ENCODE measurements around the gene HFM1.

The HFM1 gene

DNA sequence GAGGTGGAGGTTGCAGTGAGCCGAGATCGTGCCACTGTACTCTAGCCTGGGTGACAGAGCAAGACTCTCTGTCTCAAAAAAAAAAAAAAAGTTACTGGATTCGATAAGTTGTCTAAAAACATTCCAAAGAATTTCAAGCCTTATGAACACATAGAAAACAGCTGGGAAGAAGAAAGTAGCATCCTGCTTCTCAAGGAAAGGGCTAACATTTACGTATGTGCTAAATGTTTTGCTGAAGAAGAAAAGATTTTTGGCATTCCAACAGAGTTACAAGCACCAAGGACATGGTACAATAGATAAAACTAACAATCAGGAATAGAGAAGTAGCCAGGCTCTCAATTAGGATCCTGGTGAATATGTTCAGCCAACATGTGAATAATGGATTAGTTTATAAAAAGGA is 69.8 kb downstream of the HFM1 start:
- ATAC-seq = no peak
- TF ChIP-seq GLIS3 (CRISPR knock-in tag; IDR thresholded peaks at IDR 0.05) (no peak), ZNF70 (CRISPR knock-in tag; IDR thresholded peaks at IDR 0.05) (no peak), RARB (CRISPR knock-in tag; IDR thresholded peaks at IDR 0.05) (no peak), ZFP30 (CRISPR knock-in tag; IDR thresholded peaks at IDR 0.05) (no peak), ZNF565 (CRISPR knock-in tag; conservative IDR thresholded peaks at IDR 0.05; ENCODE audit: low read depth) (no peak)
- TF ChIP-seq, protein P1, sequence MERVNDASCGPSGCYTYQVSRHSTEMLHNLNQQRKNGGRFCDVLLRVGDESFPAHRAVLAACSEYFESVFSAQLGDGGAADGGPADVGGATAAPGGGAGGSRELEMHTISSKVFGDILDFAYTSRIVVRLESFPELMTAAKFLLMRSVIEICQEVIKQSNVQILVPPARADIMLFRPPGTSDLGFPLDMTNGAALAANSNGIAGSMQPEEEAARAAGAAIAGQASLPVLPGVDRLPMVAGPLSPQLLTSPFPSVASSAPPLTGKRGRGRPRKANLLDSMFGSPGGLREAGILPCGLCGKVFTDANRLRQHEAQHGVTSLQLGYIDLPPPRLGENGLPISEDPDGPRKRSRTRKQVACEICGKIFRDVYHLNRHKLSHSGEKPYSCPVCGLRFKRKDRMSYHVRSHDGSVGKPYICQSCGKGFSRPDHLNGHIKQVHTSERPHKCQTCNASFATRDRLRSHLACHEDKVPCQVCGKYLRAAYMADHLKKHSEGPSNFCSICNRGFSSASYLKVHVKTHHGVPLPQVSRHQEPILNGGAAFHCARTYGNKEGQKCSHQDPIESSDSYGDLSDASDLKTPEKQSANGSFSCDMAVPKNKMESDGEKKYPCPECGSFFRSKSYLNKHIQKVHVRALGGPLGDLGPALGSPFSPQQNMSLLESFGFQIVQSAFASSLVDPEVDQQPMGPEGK (CRISPR knock-in tag; IDR thresholded peaks at IDR 0.05; ENCODE audit: borderline replicate concordance) = no peak

DNA sequence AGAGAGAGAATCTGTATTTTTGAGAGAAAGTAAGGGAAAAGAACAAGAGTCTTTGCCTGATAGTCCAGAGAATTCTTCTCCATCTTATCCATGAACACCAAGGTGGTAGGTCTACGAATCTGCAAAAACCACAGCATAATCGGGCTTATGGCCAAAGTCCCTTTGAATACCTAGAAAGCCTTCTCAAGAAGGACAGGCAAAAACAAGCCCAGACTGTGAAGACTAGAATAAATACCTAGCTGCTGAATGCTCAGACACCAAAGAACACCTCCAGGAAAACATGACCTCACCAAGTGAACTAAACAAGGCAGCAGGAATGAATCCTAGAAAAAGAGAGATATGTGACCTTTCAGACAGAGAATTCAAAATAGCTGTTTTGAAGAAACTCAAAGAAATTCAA is 79.2 kb downstream of the HFM1 start:
- no peak for ATAC-seq
- TF ChIP-seq, protein P2, sequence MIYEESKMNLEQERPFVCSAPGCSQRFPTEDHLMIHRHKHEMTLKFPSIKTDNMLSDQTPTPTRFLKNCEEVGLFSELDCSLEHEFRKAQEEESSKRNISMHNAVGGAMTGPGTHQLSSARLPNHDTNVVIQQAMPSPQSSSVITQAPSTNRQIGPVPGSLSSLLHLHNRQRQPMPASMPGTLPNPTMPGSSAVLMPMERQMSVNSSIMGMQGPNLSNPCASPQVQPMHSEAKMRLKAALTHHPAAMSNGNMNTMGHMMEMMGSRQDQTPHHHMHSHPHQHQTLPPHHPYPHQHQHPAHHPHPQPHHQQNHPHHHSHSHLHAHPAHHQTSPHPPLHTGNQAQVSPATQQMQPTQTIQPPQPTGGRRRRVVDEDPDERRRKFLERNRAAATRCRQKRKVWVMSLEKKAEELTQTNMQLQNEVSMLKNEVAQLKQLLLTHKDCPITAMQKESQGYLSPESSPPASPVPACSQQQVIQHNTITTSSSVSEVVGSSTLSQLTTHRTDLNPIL (CRISPR knock-in tag; IDR thresholded peaks at IDR 0.05; ENCODE audit: low read depth) = no peak
- TF ChIP-seq OSR1 (CRISPR knock-in tag; IDR thresholded peaks at IDR 0.05) = no peak
- TF ChIP-seq, protein P3, sequence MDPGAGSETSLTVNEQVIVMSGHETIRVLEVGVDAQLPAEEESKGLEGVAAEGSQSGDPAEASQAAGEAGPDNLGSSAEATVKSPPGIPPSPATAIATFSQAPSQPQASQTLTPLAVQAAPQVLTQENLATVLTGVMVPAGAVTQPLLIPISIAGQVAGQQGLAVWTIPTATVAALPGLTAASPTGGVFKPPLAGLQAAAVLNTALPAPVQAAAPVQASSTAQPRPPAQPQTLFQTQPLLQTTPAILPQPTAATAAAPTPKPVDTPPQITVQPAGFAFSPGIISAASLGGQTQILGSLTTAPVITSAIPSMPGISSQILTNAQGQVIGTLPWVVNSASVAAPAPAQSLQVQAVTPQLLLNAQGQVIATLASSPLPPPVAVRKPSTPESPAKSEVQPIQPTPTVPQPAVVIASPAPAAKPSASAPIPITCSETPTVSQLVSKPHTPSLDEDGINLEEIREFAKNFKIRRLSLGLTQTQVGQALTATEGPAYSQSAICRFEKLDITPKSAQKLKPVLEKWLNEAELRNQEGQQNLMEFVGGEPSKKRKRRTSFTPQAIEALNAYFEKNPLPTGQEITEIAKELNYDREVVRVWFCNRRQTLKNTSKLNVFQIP (CRISPR knock-in tag; IDR thresholded peaks at IDR 0.05; ENCODE audit: borderline replicate concordance, low read depth) = no peak
- TF ChIP-seq SNAI2 (CRISPR knock-in tag; IDR thresholded peaks at IDR 0.05) = no peak
- no peak for TF ChIP-seq ZFP3 (CRISPR knock-in tag; IDR thresholded peaks at IDR 0.05)
- TF ChIP-seq GLIS3 (CRISPR knock-in tag; IDR thresholded peaks at IDR 0.05) = no peak
- no peak for TF ChIP-seq PPARA (CRISPR knock-in tag; IDR thresholded peaks at IDR 0.05; ENCODE audit: borderline replicate concordance)
- no peak for TF ChIP-seq ARNTL (CRISPR knock-in tag; IDR thresholded peaks at IDR 0.05; ENCODE audit: borderline replicate concordance, low read depth)
- TF ChIP-seq, protein P4, sequence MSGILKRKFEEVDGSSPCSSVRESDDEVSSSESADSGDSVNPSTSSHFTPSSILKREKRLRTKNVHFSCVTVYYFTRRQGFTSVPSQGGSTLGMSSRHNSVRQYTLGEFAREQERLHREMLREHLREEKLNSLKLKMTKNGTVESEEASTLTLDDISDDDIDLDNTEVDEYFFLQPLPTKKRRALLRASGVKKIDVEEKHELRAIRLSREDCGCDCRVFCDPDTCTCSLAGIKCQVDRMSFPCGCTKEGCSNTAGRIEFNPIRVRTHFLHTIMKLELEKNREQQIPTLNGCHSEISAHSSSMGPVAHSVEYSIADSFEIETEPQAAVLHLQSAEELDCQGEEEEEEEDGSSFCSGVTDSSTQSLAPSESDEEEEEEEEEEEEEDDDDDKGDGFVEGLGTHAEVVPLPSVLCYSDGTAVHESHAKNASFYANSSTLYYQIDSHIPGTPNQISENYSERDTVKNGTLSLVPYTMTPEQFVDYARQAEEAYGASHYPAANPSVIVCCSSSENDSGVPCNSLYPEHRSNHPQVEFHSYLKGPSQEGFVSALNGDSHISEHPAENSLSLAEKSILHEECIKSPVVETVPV (CRISPR knock-in tag; IDR thresholded peaks at IDR 0.05) = no peak
- no peak for TF ChIP-seq ESRRG (CRISPR knock-in tag; IDR thresholded peaks at IDR 0.05)
- TF ChIP-seq, protein P1 (CRISPR knock-in tag; IDR thresholded peaks at IDR 0.05; ENCODE audit: borderline replicate concordance) = no peak

DNA sequence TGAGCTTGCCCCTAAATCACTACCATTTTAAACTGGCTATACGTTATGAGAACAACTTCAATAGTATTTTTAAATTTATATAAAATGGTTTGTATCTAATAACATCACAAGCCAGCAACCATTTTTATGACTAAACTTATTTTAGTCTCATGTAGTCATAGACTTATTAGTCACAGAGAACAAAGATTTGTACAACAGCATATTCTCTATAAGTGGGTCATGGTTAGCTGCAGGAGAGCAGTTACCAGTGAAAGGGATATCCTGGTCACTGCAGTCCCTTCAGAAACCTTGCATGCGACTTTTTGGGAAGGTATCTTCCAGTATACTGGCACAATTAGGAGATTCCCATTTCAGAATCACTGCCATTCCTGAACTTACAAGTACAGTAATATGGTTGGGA is 90.0 kb downstream of the HFM1 start:
- no peak for ATAC-seq
- no peak for TF ChIP-seq TOX (CRISPR knock-in tag; IDR thresholded peaks at IDR 0.05; ENCODE audit: borderline replicate concordance)
- TF ChIP-seq, protein P4 (CRISPR knock-in tag; IDR thresholded peaks at IDR 0.05) = no peak
- no peak for TF ChIP-seq ZFP3 (CRISPR knock-in tag; IDR thresholded peaks at IDR 0.05)
- TF ChIP-seq CSDC2 (CRISPR knock-in tag; IDR thresholded peaks at IDR 0.05) = no peak
- TF ChIP-seq ZFP30 (CRISPR knock-in tag; IDR thresholded peaks at IDR 0.05) = no peak
- TF ChIP-seq ARNTL (CRISPR knock-in tag; IDR thresholded peaks at IDR 0.05; ENCODE audit: borderline replicate concordance, low read depth) = no peak
- no peak for TF ChIP-seq OSR1 (CRISPR knock-in tag; IDR thresholded peaks at IDR 0.05)
- TF ChIP-seq, protein P5, sequence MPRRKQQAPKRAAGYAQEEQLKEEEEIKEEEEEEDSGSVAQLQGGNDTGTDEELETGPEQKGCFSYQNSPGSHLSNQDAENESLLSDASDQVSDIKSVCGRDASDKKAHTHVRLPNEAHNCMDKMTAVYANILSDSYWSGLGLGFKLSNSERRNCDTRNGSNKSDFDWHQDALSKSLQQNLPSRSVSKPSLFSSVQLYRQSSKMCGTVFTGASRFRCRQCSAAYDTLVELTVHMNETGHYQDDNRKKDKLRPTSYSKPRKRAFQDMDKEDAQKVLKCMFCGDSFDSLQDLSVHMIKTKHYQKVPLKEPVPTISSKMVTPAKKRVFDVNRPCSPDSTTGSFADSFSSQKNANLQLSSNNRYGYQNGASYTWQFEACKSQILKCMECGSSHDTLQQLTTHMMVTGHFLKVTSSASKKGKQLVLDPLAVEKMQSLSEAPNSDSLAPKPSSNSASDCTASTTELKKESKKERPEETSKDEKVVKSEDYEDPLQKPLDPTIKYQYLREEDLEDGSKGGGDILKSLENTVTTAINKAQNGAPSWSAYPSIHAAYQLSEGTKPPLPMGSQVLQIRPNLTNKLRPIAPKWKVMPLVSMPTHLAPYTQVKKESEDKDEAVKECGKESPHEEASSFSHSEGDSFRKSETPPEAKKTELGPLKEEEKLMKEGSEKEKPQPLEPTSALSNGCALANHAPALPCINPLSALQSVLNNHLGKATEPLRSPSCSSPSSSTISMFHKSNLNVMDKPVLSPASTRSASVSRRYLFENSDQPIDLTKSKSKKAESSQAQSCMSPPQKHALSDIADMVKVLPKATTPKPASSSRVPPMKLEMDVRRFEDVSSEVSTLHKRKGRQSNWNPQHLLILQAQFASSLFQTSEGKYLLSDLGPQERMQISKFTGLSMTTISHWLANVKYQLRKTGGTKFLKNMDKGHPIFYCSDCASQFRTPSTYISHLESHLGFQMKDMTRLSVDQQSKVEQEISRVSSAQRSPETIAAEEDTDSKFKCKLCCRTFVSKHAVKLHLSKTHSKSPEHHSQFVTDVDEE (CRISPR knock-in tag; IDR thresholded peaks at IDR 0.05) = no peak
- no peak for TF ChIP-seq TCF4 (CRISPR knock-in tag; IDR thresholded peaks at IDR 0.05; ENCODE audit: borderline replicate concordance)
- TF ChIP-seq ISL1 (CRISPR knock-in tag; IDR thresholded peaks at IDR 0.05) = no peak
- TF ChIP-seq, protein P2 (CRISPR knock-in tag; IDR thresholded peaks at IDR 0.05; ENCODE audit: low read depth) = no peak
